Measurements from ENCODE around the gene VEGFB.

VEGFB gene

DNA sequence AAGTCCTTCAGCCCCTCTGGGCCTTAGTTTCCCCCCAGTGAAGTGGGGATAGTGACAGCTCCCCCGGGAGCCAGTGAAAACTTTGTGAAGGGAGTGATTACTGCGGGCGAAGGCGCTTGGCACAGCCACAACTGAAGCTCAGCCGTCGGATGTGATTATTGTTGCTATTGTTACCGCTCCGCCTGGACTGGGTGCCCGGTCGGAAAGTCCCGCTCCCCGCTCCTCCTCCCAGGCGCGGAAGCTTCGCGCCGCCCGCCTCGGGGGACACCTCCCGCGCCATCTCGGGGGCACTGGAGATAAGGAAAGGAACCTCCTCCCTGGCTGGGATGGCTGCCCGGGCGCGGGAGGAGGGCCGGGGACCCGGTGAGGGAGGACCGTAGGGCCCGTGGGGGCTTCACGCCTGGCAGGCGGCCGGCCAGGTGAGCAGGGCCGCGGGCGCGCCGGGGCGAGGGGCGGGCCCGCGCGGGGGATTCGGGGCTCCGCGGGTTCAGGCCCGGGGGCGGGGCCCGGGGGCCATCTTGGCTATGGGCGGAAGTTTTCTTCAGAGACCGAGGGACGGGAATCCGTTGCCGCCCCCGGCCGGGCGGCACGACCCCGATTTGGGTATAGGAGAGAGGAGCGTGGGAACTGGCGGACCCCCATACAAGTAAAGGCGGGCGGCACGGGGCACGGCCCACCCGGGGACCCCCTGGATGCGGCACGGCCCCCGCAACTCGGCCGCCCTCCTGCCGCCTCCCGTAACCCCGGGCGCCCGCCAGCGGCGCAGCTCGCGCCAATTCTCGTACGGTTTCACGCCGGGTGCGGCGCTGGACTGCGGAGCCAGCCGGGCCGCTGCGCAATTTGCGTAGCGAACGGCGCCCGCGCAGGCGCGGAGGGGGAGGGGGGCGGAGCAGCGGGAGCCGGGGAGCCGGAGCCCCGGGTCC lies 50.8 kb downstream of the VEGFB start, which contains the start of gene GPR137:
GPR137 (plus strand) TSS at position 887 of the 923 bp plus-strand sequence. CDS start 677 bp downstream, outside the sequence.
- DNase-seq, result peak; percentile 87

DNA sequence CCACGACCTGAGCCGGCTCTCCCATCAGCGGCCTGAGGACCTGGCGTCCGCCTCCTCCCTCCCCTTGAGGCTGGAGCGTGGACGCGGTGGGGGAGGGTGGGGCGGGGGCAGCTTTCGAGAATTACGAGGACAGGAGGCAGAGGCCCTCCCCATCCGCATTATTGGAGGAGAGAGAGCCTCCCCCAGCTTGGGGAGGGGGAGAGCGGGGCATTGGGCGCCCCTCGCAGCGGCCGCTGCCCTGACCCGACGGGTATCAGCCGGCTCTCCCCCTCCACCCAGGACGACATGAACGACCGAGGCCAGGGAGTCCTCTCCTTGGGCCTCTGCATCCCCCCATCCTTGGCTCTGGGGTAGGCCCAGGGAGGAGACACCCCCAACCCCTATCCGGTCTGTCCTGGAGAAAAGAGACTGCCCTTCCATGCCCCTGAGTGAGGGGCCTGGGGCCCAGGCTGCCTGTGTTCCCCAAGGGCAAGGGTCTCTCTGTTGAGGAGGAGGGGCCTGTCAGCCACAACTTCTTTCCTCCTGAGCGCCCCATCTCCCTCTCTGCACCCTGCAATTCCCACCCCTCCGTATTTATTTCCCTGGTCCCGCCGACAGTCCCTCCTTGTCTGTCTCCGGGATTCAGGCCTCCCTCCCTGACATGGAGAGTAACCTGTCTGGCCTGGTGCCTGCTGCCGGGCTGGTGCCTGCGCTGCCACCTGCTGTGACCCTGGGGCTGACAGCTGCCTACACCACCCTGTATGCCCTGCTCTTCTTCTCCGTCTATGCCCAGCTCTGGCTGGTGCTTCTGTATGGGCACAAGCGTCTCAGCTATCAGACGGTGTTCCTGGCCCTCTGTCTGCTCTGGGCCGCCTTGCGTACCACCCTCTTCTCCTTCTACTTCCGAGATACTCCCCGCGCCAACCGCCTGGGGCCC lies 51.8 kb downstream of the VEGFB start:
- DNase-seq, result peak; percentile 75

DNA sequence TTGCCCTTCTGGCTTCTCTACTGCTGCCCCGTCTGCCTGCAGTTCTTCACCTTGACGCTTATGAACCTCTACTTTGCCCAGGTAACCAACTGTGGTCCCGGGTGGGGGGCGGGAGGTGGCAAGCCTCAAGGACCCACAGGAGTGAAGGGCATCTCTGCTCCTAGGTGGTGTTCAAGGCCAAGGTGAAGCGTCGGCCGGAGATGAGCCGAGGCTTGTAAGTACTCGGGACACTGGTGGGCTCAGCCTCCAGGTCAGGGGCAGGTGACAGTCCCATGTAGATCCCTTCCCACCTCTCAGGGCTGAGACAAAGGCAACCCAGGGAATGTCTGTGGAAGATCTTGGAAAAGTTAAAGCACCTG lies 52.4 kb downstream of the VEGFB start:
- no peak for DNase-seq

DNA sequence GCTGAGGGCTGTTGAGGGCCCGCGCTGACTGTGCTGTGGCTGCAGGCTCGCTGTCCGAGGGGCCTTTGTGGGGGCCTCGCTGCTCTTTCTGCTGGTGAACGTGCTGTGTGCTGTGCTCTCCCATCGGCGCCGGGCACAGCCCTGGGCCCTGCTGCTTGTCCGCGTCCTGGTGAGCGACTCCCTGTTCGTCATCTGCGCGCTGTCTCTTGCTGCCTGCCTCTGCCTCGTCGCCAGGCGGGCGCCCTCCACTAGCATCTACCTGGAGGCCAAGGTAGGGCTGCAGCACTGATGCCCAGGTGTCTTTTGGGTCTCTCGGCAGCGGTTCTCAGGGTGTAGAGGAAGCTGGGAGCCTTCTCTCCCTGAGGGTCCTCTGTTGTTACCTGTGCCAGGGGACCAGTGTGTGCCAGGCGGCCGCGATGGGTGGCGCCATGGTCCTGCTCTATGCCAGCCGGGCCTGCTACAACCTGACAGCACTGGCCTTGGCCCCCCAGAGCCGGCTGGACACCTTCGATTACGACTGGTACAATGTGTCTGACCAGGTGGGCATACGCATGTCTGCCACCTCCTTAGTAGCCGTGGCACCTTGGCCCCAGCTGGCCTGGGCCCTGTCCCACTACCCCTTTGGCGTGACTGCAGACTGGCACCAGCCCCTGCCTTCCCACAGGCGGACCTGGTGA lies 53.4 kb downstream of the VEGFB start:
- no peak for DNase-seq

DNA sequence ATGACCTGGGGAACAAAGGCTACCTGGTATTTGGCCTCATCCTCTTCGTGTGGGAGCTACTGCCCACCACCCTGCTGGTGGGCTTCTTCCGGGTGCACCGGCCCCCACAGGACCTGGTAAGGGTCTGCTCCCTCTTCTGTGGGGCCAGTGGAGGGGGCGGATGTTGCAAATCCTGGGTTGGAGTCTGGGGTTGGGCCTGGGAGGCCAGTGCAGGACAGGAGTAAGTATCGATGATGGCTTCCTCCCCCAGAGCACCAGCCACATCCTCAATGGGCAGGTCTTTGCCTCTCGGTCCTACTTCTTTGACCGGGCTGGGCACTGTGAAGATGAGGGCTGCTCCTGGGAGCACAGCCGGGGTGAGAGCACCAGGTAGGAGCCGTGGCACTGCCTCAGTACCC lies 54.0 kb downstream of the VEGFB start:
- DNase-seq, result no peak
